ENCODE results near the gene UGT3A1. TPM values are rescaled to one million over a fixed set of nuclear protein-coding genes. Genes with fewer than 3 reads are reported as not detected.

Gene UGT3A1
- total RNA-seq, 1 donor from 2014 or later: not detected

- intact Hi-C loops (cut with micrococcal nuclease): loop anchor here (2.0 kb wide), 1 partner anchor 14 kb away; no protein-coding TSS in a partner anchor
Observed at GRCh38 chr5:35919191-35919590, 72.0 kb downstream of the UGT3A1 start.

GRCh38 chr5:35908814-35909213, 82.4 kb downstream of the UGT3A1 start:
- intact Hi-C loops (cut with micrococcal nuclease): loop anchor here (5.0 kb wide), 1 partner anchor 132 kb away; no protein-coding TSS in a partner anchor

- intact Hi-C loops (cut with micrococcal nuclease): loop anchor here (5.0 kb wide), 1 partner anchor 131 kb away; no protein-coding TSS in a partner anchor
Observed at GRCh38 chr5:35908228-35908627, 83.0 kb downstream of the UGT3A1 start.

- intact Hi-C loops (cut with micrococcal nuclease): loop anchor here (2.0 to 5.0 kb wide), 4 partner anchors 14 to 232 kb away; no protein-coding TSS in a partner anchor
Observed at GRCh38 chr5:35904443-35905132, 86.6 kb downstream of the UGT3A1 start.

- intact Hi-C loops (cut with micrococcal nuclease): loop anchor here (2.0 to 5.0 kb wide), 6 partner anchors 15 to 231 kb away; no protein-coding TSS in a partner anchor
Observed at GRCh38 chr5:35903631-35904203, 87.5 kb downstream of the UGT3A1 start.

GRCh38 chr5:35902046-35902672, 89.0 kb downstream of the UGT3A1 start:
- intact Hi-C loops (cut with micrococcal nuclease): loop anchor here (1.0 to 5.0 kb wide), 6 partner anchors 17 to 230 kb away; no protein-coding TSS in a partner anchor

Other genes starting within 250 kb of the UGT3A1 start
- 128 and 132 TPM in 2 replicates for gene IL7R, start 134.5 kb downstream of the UGT3A1 start, total RNA-seq
- gene CAPSL, start 52.8 kb downstream of the UGT3A1 start, total RNA-seq: 0.20 TPM in 1 of 2 replicates, not detected in the other
- 0.18 and 0.27 TPM in 2 replicates for gene UGT3A2, start 75.5 kb upstream of the UGT3A1 start, total RNA-seq
- 11.6 and 14.8 TPM in 2 replicates for gene LMBRD2, start 160.5 kb upstream of the UGT3A1 start, total RNA-seq
- gene SKP2, start 160.7 kb upstream of the UGT3A1 start, total RNA-seq: 45.5 and 46.6 TPM in 2 replicates